ENCODE results near the gene PRKCZ. TPM values are rescaled to one million over a fixed set of nuclear protein-coding genes. Genes with fewer than 3 reads are reported as not detected.
"Not testable (repeated sequence)": the region's sequence is repeated elsewhere in the genome, so short reads cannot be mapped to it uniquely, and the experiment has no call there.

Gene PRKCZ
- total RNA-seq, 1 donor from 2014 or later = 1.3 TPM

- intact Hi-C loops (cut with DNase I) = no loop called here
- H3K9me3 ChIP-seq = no peaks in the 10 kb centered on the region
- no peak overlapping the region for H3K27ac ChIP-seq
- no peak overlapping the region for H3K4me3 ChIP-seq
- peaks cover 0 to 12% of the 10 kb centered on the region in 2 donors for H3K4me1 ChIP-seq
- H3K27me3 ChIP-seq = no peaks in the 10 kb centered on the region
- no peaks in the 10 kb centered on the region for H3K36me3 ChIP-seq
- TF ChIP-seq CTCF (IDR thresholded peaks at IDR 0.05) = no peak
- no peak for DNase-seq (ENCODE audit: low spot score in 2 of 2)
These were observed 86.4 kb downstream of the PRKCZ start for GRCh38 chr1:2136386-2137235.

GRCh38 chr1:2137257-2138121 is 87.3 kb downstream of the PRKCZ start:
- H3K4me3 ChIP-seq = no peak overlapping the region
- H3K4me1 ChIP-seq = peaks cover 0 to 12% of the 10 kb centered on the region in 2 donors
- no peak for TF ChIP-seq CTCF (IDR thresholded peaks at IDR 0.05)
- H3K27me3 ChIP-seq = no peaks in the 10 kb centered on the region
- H3K27ac ChIP-seq = no peak overlapping the region
- H3K9me3 ChIP-seq = no peaks in the 10 kb centered on the region
- intact Hi-C loops (cut with DNase I) = no loop called here
- H3K36me3 ChIP-seq = no peaks in the 10 kb centered on the region
- no peak for DNase-seq (ENCODE audit: low spot score in 2 of 2)

- not testable (repeated sequence) for DNase-seq (ENCODE audit: low spot score in 2 of 2); H3K27me3 ChIP-seq
These were observed 88.9 kb downstream of the PRKCZ start for GRCh38 chr1:2139156-2139555.

GRCh38 chr1:2141025-2141424 is 90.8 kb downstream of the PRKCZ start:
- H3K36me3 ChIP-seq = no peaks in the 10 kb centered on the region
- no peaks in the 10 kb centered on the region for H3K4me1 ChIP-seq
- no peak for TF ChIP-seq CTCF (IDR thresholded peaks at IDR 0.05)
- DNase-seq (ENCODE audit: low spot score in 2 of 2) = no peak
- H3K27ac ChIP-seq = no peak overlapping the region
- H3K4me3 ChIP-seq = no peak overlapping the region
- H3K27me3 ChIP-seq = no peaks in the 10 kb centered on the region
- intact Hi-C loops (cut with DNase I) = no loop called here
- no peaks in the 10 kb centered on the region for H3K9me3 ChIP-seq

More at GRCh38 chr1:2139156-2139555, 88.9 kb downstream of the PRKCZ start:
- intact Hi-C loops (cut with DNase I); H3K27ac ChIP-seq; H3K4me1 ChIP-seq; H3K36me3 ChIP-seq; H3K4me3 ChIP-seq; H3K9me3 ChIP-seq: not testable (repeated sequence)

- no peaks in the 10 kb centered on the region for H3K27me3 ChIP-seq
- no peaks in the 10 kb centered on the region for H3K4me1 ChIP-seq
- no peak for TF ChIP-seq CTCF (IDR thresholded peaks at IDR 0.05)
- no peaks in the 10 kb centered on the region for H3K36me3 ChIP-seq
- no peak for DNase-seq (ENCODE audit: low spot score in 2 of 2)
- intact Hi-C loops (cut with DNase I) = no loop called here
- no peak overlapping the region for H3K4me3 ChIP-seq
- H3K9me3 ChIP-seq = no peaks in the 10 kb centered on the region
- H3K27ac ChIP-seq = no peak overlapping the region
These were observed 93.7 kb downstream of the PRKCZ start for GRCh38 chr1:2143814-2144500.

Measured in ascending aorta (tissue), 2 donors.